B cell (primary cell): ENCODE results near the gene LRIT1. TPM values are rescaled to one million over a fixed set of nuclear protein-coding genes. Genes with fewer than 3 reads are reported as not detected.

Experiments
- ATAC-seq: fragments of 200-7000 bp; cut with Tn5 transposase; one replicate; pipeline ENCODE4 v1.10.0; 2021; ENCODE audit warnings: low read depth, mild to moderate bottlenecking, moderate number of reproducible peaks, moderate library complexity
- CTCF ChIA-PET: fragments of 350-600 bp; sonication (Branson Sonifier 250); formaldehyde crosslinking; loops from one replicate; lab custom pipeline; 2021; ENCODE audit warnings: antibody characterized with exemption, inconsistent platforms; lab: Charles Lee
- POLR2A ChIA-PET: fragments of 350-600 bp; sonication (Branson Sonifier 250); formaldehyde crosslinking; loops from one replicate; lab custom pipeline; 2021; ENCODE audit warnings: antibody characterized with exemption; lab: Charles Lee
- DNase-seq: peaks from one replicate; pipeline ENCODE4 v3.0.0; 2013
- H2AFZ ChIP-seq: 2 replicates; pipeline ENCODE4 v1.6.1; 2012; ENCODE audit warnings: mild to moderate bottlenecking, low read depth, low read length; ENCODE audit not compliant: insufficient read depth, poor library complexity, severe bottlenecking
- H3K27ac ChIP-seq, 2 donors: 1 replicate in 1 of 2; 2 replicates in 1 of 2; pipeline ENCODE4 v1.5.1; 2012 to 2013; ENCODE audit warnings: low read length in 2 of 2, mild to moderate bottlenecking in 2 of 2, moderate library complexity in 1 of 2
- H3K27me3 ChIP-seq, 4 experiments: fragments of 200-600 bp in 1 of 4; sonication (generic) in 1 of 4; replicated peaks in 1 of 4; 1 replicate in 2 of 4; 2 replicates in 2 of 4; pipeline versions ENCODE4 v1.6.1 to v1.7.0; 2013 to 2016; ENCODE audit warnings: low read length in 3 of 4, mild to moderate bottlenecking in 2 of 4, mixed read lengths in 1 of 4, moderate library complexity in 1 of 4; ENCODE audit not compliant: insufficient read depth in 4 of 4, control insufficient read depth in 3 of 4; ENCODE audit errors: control extremely low read depth in 1 of 4
- H3K36me3 ChIP-seq, 2 experiments: replicated peaks in 1 of 2; 1 replicate in 1 of 2; 2 replicates in 1 of 2; pipeline versions ENCODE4 v1.6.1 to v1.7.1; 2013; ENCODE audit warnings: low read length in 1 of 2; ENCODE audit not compliant: insufficient read depth in 2 of 2, control insufficient read depth in 1 of 2; ENCODE audit errors: control extremely low read depth in 1 of 2, extremely low read depth in 1 of 2
- H3K4me1 ChIP-seq, 2 donors: fragments of 200-600 bp in 1 of 2; sonication (generic) in 1 of 2; 1 replicate in 1 of 2; 2 replicates in 1 of 2; pipeline versions ENCODE4 v1.5.1 to v1.6.1; 2013 to 2017; ENCODE audit warnings: low read length in 2 of 2; ENCODE audit not compliant: control insufficient read depth in 2 of 2, insufficient read depth in 2 of 2
- H3K4me2 ChIP-seq: replicated peaks from 2 replicates; pipeline ENCODE3; 2012; ENCODE audit warnings: mild to moderate bottlenecking, low read depth, low read length; ENCODE audit not compliant: poor library complexity, severe bottlenecking
- H3K4me3 ChIP-seq, 5 experiments: fragments of 200-600 bp in 1 of 5; sonication (generic) in 1 of 5; 1 replicate in 3 of 5; 2 replicates in 2 of 5; pipeline versions ENCODE4 v1.5.1 to v1.7.0; 2011 to 2016; ENCODE audit warnings: low read length in 4 of 5, mild to moderate bottlenecking in 4 of 5, low read depth in 2 of 5, control low read depth in 1 of 5, moderate library complexity in 1 of 5; ENCODE audit not compliant: insufficient read depth in 1 of 5; ENCODE audit errors: control extremely low read depth in 1 of 5, extremely low read depth in 1 of 5
- H3K79me2 ChIP-seq: fragments of 200-600 bp; sonication (generic); one replicate; pipeline ENCODE4 v1.6.0; 2016; ENCODE audit warnings: low read length; ENCODE audit not compliant: control insufficient read depth, insufficient read depth
- H3K9ac ChIP-seq: fragments of 200-600 bp; sonication (generic); 2 replicates; pipeline ENCODE4 v1.6.1; 2017; ENCODE audit warnings: mild to moderate bottlenecking, low read length, moderate library complexity
- H3K9me3 ChIP-seq, 3 donors: one replicate each; pipeline versions ENCODE4 v1.6.1 to v1.7.1; 2013; ENCODE audit warnings: low read length in 2 of 3; ENCODE audit not compliant: control insufficient read depth in 2 of 3, insufficient read depth in 1 of 3; ENCODE audit errors: control extremely low read depth in 1 of 3
- H4K20me1 ChIP-seq: 2 replicates; pipeline ENCODE4 v1.6.0; 2012; ENCODE audit warnings: mild to moderate bottlenecking, low read length; ENCODE audit not compliant: insufficient read depth, control insufficient read depth, poor library complexity, severe bottlenecking
- H3K27ac Mint-ChIP-seq: one replicate; pipeline ENCODE4 v1.8.0; 2021; ENCODE audit warnings: mixed read lengths
- H3K27me3 Mint-ChIP-seq: one replicate; pipeline ENCODE4 v1.8.0; 2021; ENCODE audit warnings: mixed read lengths
- H3K4me1 Mint-ChIP-seq: one replicate; pipeline ENCODE4 v1.8.0; 2021; ENCODE audit warnings: mixed read lengths
- H3K4me3 Mint-ChIP-seq: one replicate; pipeline ENCODE4 v1.8.0; 2021; ENCODE audit warnings: mixed read lengths
- H3K9me3 Mint-ChIP-seq: one replicate; pipeline ENCODE4 v1.8.0; 2022; ENCODE audit warnings: mixed read lengths; ENCODE audit not compliant: insufficient read depth
- EZH2 ChIP-seq: IDR thresholded peaks from 2 replicates; pipeline ENCODE4 v1.6.1; 2012; ENCODE audit warnings: borderline replicate concordance, low read depth, mild to moderate bottlenecking, moderate library complexity, low read length; ENCODE audit not compliant: insufficient read depth, poor library complexity, severe bottlenecking
- WGBS: methylation state at CpG from one replicate; pipeline ENCODE4 v1.1.5; 2013; ENCODE audit warnings: missing lambda C conversion rate; ENCODE audit not compliant: insufficient coverage; 5-methylcytosine and 5-hydroxymethylcytosine counted together
- intact Hi-C: fragments of 100-400 bp; cut with micrococcal nuclease; formaldehyde crosslinking; loops from one replicate; pipeline ENCODE4 v1.10.0; 2022
- polyA plus RNA-seq: library from polyadenylated mRNA; depleted of rRNA; stranded (reverse); fragments of >200 nt; gene quantifications from 2 replicates; pipeline ENCODE4 v1.2.3, GENCODE V29; 2012
- total RNA-seq, 2 donors: library from RNA; stranded (reverse); fragments of 120-200 nt in 1 of 2; gene quantifications; 1 replicate in 1 of 2; 2 replicates in 1 of 2; pipeline versions ENCODE4 v1.2.3 to v1.2.4, GENCODE V29; 2013 to 2022
- TF ChIP-seq, protein P1 (sequence below): fragments of 200-600 bp; IDR thresholded peaks from one replicate; pipeline ENCODE4 v1.8.0; 2022; ENCODE audit warnings: antibody characterized with exemption, mild to moderate bottlenecking

The LRIT1 gene
- total and polyA plus RNA-seq, 2 donors (not counting 1 experiment from before 2014, with no cell fraction given): not detected

DNA sequence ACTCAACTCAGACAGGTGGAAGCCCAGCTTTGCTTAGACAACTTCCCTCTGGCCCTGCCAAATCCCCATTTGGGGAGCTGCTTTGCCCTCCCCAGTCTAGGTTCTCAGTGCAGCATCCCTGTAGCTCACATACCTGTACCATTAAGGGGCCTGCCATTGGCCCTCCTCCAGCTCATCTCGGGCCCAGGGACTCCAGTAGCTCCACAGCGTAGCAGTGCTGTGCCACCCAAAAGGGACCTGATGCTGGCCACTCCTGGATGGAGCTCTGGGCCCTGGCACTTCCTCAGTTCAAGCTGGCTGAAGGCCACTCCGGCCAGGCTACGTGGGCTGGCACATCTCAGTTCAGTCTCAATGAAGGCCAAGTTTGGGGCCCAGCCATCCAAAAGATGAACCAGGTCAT, 7.4 kb downstream of the LRIT1 start:
- DNase-seq: no peak
- Histone ChIP-seq H3K4me3 (no peak overlapping the region), H3K9me3 (peaks cover 0 to 6% (median 0%) of the 10 kb centered on the region in 3 donors), H3K27me3 (peaks cover 0 to 6% (median 0%) of the 10 kb centered on the region in 4 experiments), H3K36me3 (no peaks in the 10 kb centered on the region), H3K9ac (no peak overlapping the region), H3K79me2 (no peaks in the 10 kb centered on the region), H2AFZ (no peak overlapping the region), H3K4me1 (no peaks in the 10 kb centered on the region), H3K4me2 (no peak overlapping the region), H4K20me1 (no peaks in the 10 kb centered on the region), H3K27ac (no peak overlapping the region)
- H3K27me3 Mint-ChIP-seq: peaks cover 25% of the 10 kb centered on the region
- ATAC-seq: no peak
- WGBS: 82% methylated on average over 4 of the region's 4 CpGs
- intact Hi-C loops: no loop called here
- no peak for TF ChIP-seq EZH2
- TF ChIP-seq, protein P1, sequence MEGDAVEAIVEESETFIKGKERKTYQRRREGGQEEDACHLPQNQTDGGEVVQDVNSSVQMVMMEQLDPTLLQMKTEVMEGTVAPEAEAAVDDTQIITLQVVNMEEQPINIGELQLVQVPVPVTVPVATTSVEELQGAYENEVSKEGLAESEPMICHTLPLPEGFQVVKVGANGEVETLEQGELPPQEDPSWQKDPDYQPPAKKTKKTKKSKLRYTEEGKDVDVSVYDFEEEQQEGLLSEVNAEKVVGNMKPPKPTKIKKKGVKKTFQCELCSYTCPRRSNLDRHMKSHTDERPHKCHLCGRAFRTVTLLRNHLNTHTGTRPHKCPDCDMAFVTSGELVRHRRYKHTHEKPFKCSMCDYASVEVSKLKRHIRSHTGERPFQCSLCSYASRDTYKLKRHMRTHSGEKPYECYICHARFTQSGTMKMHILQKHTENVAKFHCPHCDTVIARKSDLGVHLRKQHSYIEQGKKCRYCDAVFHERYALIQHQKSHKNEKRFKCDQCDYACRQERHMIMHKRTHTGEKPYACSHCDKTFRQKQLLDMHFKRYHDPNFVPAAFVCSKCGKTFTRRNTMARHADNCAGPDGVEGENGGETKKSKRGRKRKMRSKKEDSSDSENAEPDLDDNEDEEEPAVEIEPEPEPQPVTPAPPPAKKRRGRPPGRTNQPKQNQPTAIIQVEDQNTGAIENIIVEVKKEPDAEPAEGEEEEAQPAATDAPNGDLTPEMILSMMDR: no peak
- ChIA-PET CTCF (no interaction called here), POLR2A (no interaction called here)
- no peak overlapping the region for H3K4me3 Mint-ChIP-seq
- no peaks in the 10 kb centered on the region for H3K4me1 Mint-ChIP-seq
- no peak overlapping the region for H3K27ac Mint-ChIP-seq
- no peaks in the 10 kb centered on the region for H3K9me3 Mint-ChIP-seq

- 82% methylated on average over 10 of the region's 10 CpGs for WGBS
- ChIA-PET CTCF (no interaction called here), POLR2A (no interaction called here)
Observed at GRCh38 chr10:84232376-84232775, 9.0 kb downstream of the LRIT1 start.

More at GRCh38 chr10:84232376-84232775, 9.0 kb downstream of the LRIT1 start:
- intact Hi-C loops: no loop called here
- H3K9ac ChIP-seq: no peak overlapping the region
- no peak overlapping the region for H2AFZ ChIP-seq
- H3K4me3 ChIP-seq: no peak overlapping the region
- no peaks in the 10 kb centered on the region for H3K9me3 Mint-ChIP-seq
- H3K4me1 ChIP-seq: no peaks in the 10 kb centered on the region
- H3K27ac ChIP-seq: no peak overlapping the region
- no peak overlapping the region for H3K4me3 Mint-ChIP-seq
- H3K27ac Mint-ChIP-seq: no peak overlapping the region
- peaks cover 0 to 1% (median 0%) of the 10 kb centered on the region in 3 donors for H3K9me3 ChIP-seq
- DNase-seq (no peak), ATAC-seq (no peak)
- H3K36me3 ChIP-seq: no peaks in the 10 kb centered on the region
- H4K20me1 ChIP-seq: no peaks in the 10 kb centered on the region
- peaks cover 0 to 12% (median 0%) of the 10 kb centered on the region in 4 experiments for H3K27me3 ChIP-seq
- H3K4me1 Mint-ChIP-seq: no peaks in the 10 kb centered on the region
- H3K79me2 ChIP-seq: no peaks in the 10 kb centered on the region
- H3K4me2 ChIP-seq: no peak overlapping the region
- TF ChIP-seq EZH2: no peak
- TF ChIP-seq, protein P1: no peak
- H3K27me3 Mint-ChIP-seq: peaks cover 29% of the 10 kb centered on the region
